ENCODE data around the gene RYR3. TPM values are rescaled to one million over a fixed set of nuclear protein-coding genes. Genes with fewer than 3 reads are reported as not detected.
A peak's percentile ranks its signal among the peaks of the same experiment; 100 is the strongest.

RYR3 gene
- total RNA-seq, 1 experiment from 2014 or later = not detected

GRCh38 chr15:33710748-33711147, 400.0 kb downstream of the RYR3 start:
- H3K9me3 ChIP-seq (ENCODE audit: low read length) = no peaks in the 10 kb centered on the region
- H3K4me2 ChIP-seq (ENCODE audit: low read length) = no peak overlapping the region
- intact Hi-C loops (cut with micrococcal nuclease) = no loop called here
- no peak overlapping the region for H2AFZ ChIP-seq (ENCODE audit: low read length)
- no peaks in the 10 kb centered on the region for H3K36me3 ChIP-seq (ENCODE audit: low read depth, low read length)
- no peak overlapping the region for H3K27ac ChIP-seq (ENCODE audit: low read length)
- no peaks in the 10 kb centered on the region for H4K20me1 ChIP-seq (ENCODE audit: low read length)
- no peaks in the 10 kb centered on the region; the same call in 1 of the 2 replicates for H3K9me2 ChIP-seq (replicated peaks; ENCODE audit: low read length)
- no TSS peak for BruUV-seq (replicated peaks)
- DNase-seq = no peak
- ChIA-PET POLR2A (ENCODE audit: unreplicated experiment) (no interaction called here), CTCF (no interaction called here)
- no peaks in the 10 kb centered on the region for H3K4me1 ChIP-seq (ENCODE audit: insufficient read depth, low read length)
- ATAC-seq = no peak
- H3K27me3 ChIP-seq (ENCODE audit: low read length) = no peaks in the 10 kb centered on the region
- TF ChIP-seq EZH2 (IDR thresholded peaks at IDR 0.05; ENCODE audit: low read length, unreplicated experiment) (no peak), EZH2phosphoT487 (IDR thresholded peaks at IDR 0.05; ENCODE audit: borderline replicate concordance, low read length) (no peak), CTCF (conservative IDR thresholded peaks at IDR 0.05; ENCODE audit: low read depth, low read length) (no peak)
- no peak overlapping the region for H3K9ac ChIP-seq (ENCODE audit: low read length)
- no peak overlapping the region for H3K4me3 ChIP-seq (ENCODE audit: low read length)
- H3F3A ChIP-seq (ENCODE audit: low read length, unreplicated experiment) = no peaks in the 10 kb centered on the region
- H3K79me2 ChIP-seq (ENCODE audit: low read length) = no peaks in the 10 kb centered on the region

- H3K4me2 ChIP-seq (ENCODE audit: low read length) = no peak overlapping the region
- TF ChIP-seq CTCF (conservative IDR thresholded peaks at IDR 0.05; ENCODE audit: low read depth, low read length) (no peak), EZH2phosphoT487 (IDR thresholded peaks at IDR 0.05; ENCODE audit: borderline replicate concordance, low read length) (no peak), EZH2 (IDR thresholded peaks at IDR 0.05; ENCODE audit: low read length, unreplicated experiment) (no peak)
- ATAC-seq (no peak), DNase-seq (no peak)
- no peak overlapping the region for H3K9ac ChIP-seq (ENCODE audit: low read length)
- POLR2A ChIA-PET (ENCODE audit: unreplicated experiment) = no interaction called here
- no peaks in the 10 kb centered on the region for H3F3A ChIP-seq (ENCODE audit: low read length, unreplicated experiment)
- H3K4me3 ChIP-seq (ENCODE audit: low read length) = no peak overlapping the region
- no peaks in the 10 kb centered on the region for H4K20me1 ChIP-seq (ENCODE audit: low read length)
- no peaks in the 10 kb centered on the region for H3K36me3 ChIP-seq (ENCODE audit: low read depth, low read length)
- H3K9me2 ChIP-seq (replicated peaks; ENCODE audit: low read length) = no peaks in the 10 kb centered on the region; the same call in 1 of the 2 replicates
- CTCF ChIA-PET = no interaction called here
- intact Hi-C loops (cut with micrococcal nuclease) = no loop called here
- no peaks in the 10 kb centered on the region for H3K9me3 ChIP-seq (ENCODE audit: low read length)
- H3K27me3 ChIP-seq (ENCODE audit: low read length) = no peaks in the 10 kb centered on the region
- H2AFZ ChIP-seq (ENCODE audit: low read length) = no peak overlapping the region
- H3K4me1 ChIP-seq (ENCODE audit: insufficient read depth, low read length) = peaks cover 6% of the 10 kb centered on the region
- BruUV-seq (replicated peaks) = no TSS peak
- H3K27ac ChIP-seq (ENCODE audit: low read length) = no peak overlapping the region
- no peaks in the 10 kb centered on the region for H3K79me2 ChIP-seq (ENCODE audit: low read length)
Measured at GRCh38 chr15:33716025-33716424, 405.3 kb downstream of the RYR3 start.

- H3K27ac ChIP-seq (ENCODE audit: low read length) = peak overlapping the region; percentile 70
- ChIA-PET POLR2A (ENCODE audit: unreplicated experiment) (interaction anchor here (0.8 kb wide), 1 partner anchor 15 kb away, joined by 7 read pairs; no protein-coding TSS in a partner anchor), CTCF (interaction anchor here (0.7 to 1.3 kb wide), 3 partner anchors 9 to 24 kb away, joined by 3 read pairs; no protein-coding TSS in a partner anchor)
- peak overlapping the region; percentile 23; the same call in 1 of the 2 replicates for H3K9ac ChIP-seq (ENCODE audit: low read length)
- no peaks in the 10 kb centered on the region for H3K9me2 ChIP-seq (replicated peaks; ENCODE audit: low read length)
- no peak overlapping the region for H2AFZ ChIP-seq (ENCODE audit: low read length)
- no peak overlapping the region for H3K4me3 ChIP-seq (ENCODE audit: low read length)
- H3K79me2 ChIP-seq (ENCODE audit: low read length) = no peaks in the 10 kb centered on the region
- H3K27me3 ChIP-seq (ENCODE audit: low read length) = no peaks in the 10 kb centered on the region
- no peaks in the 10 kb centered on the region for H3F3A ChIP-seq (ENCODE audit: low read length, unreplicated experiment)
- no peaks in the 10 kb centered on the region for H3K36me3 ChIP-seq (ENCODE audit: low read depth, low read length)
- H4K20me1 ChIP-seq (ENCODE audit: low read length) = no peaks in the 10 kb centered on the region
- no TSS peak for BruUV-seq (replicated peaks)
- no peak overlapping the region for H3K4me2 ChIP-seq (ENCODE audit: low read length)
- ATAC-seq (peak; percentile 99), DNase-seq (peak; percentile 90)
- no peak for TF ChIP-seq EZH2phosphoT487 (IDR thresholded peaks at IDR 0.05; ENCODE audit: borderline replicate concordance, low read length)
- no peak for TF ChIP-seq EZH2 (IDR thresholded peaks at IDR 0.05; ENCODE audit: low read length, unreplicated experiment)
- no peak for TF ChIP-seq CTCF (conservative IDR thresholded peaks at IDR 0.05; ENCODE audit: low read depth, low read length)
- no peaks in the 10 kb centered on the region for H3K9me3 ChIP-seq (ENCODE audit: low read length)
- H3K4me1 ChIP-seq (ENCODE audit: insufficient read depth, low read length) = peaks cover 22% of the 10 kb centered on the region
- intact Hi-C loops (cut with micrococcal nuclease) = no loop called here
Measured at GRCh38 chr15:33720952-33721351, 410.2 kb downstream of the RYR3 start.
